ENCODE measurements around the gene CEACAM20. TPM values are rescaled to one million over a fixed set of nuclear protein-coding genes. Genes with fewer than 3 reads are reported as not detected.
A peak's percentile ranks its signal among the peaks of the same experiment; 100 is the strongest.

The CEACAM20 gene
- total and polyA plus RNA-seq, 2 of the 13 experiments (the other 11 are each of a cell fraction or from before 2014, with no cell fraction given), result 0.04 TPM; not detected in 1

GRCh38 chr19:44571830-44572580 lies 42.5 kb upstream of the CEACAM20 start (continued):
- TF ChIP-seq ZNF292 (CRISPR knock-in tag; IDR thresholded peaks at IDR 0.05; ENCODE audit: borderline replicate concordance, low read depth), result no peak

- Histone ChIP-seq H4K20me1 (ENCODE audit: insufficient read depth, low read length) (no peaks in the 10 kb centered on the region), H3K9ac (ENCODE audit: insufficient read depth, low read depth, low read length) (no peak overlapping the region), H3K9me3 (ENCODE audit: low read length) (no peaks in the 10 kb centered on the region), H3K27me3 (ENCODE audit: control insufficient read depth in 1 of 2, insufficient read depth in 2 of 2, low read length in 2 of 2) (no peaks in the 10 kb centered on the region), H3K4me1 (ENCODE audit: insufficient read depth, low read length) (peaks cover 32% of the 10 kb centered on the region), H3K36me3 (replicated peaks in 1 of 2; ENCODE audit: control insufficient read depth in 1 of 2, insufficient read depth in 2 of 2, low read length in 2 of 2) (no peaks in the 10 kb centered on the region), H3K27ac (ENCODE audit: extremely low read length, insufficient read depth, low read length) (peak overlapping the region; percentile 55), H3K4me2 (ENCODE audit: low read depth, low read length) (peak overlapping the region; percentile 78), H3K79me2 (ENCODE audit: insufficient read depth, low read length) (no peaks in the 10 kb centered on the region), H3K4me3 (replicated peaks in 1 of 3; ENCODE audit: insufficient read depth in 1 of 3, low read depth in 2 of 3, low read length in 3 of 3) (peak overlapping the region; percentile 40 to 60 (median 49); a peak in 5 of 6 replicates), H2AFZ (ENCODE audit: low read length) (no peak overlapping the region)
- ChIA-PET CTCF (ENCODE audit: low intra/inter-chr PET ratio, low total read pairs) (interaction anchor here (0.8 to 3.0 kb wide), 4 partner anchors 12 to 200 kb away, joined by 3 to 45 read pairs (median 4); no protein-coding TSS in a partner anchor), POLR2A (interaction anchor here (0.5 to 2.4 kb wide), 16 partner anchors 9 to 811 kb away, joined by 3 to 22 read pairs (median 4); partner anchors contain the start of genes IGSF23 and PVR)
- DNase-seq (ENCODE audit: low spot score) (peak; percentile 80), ATAC-seq (peak; percentile 90), FAIRE-seq (peak; percentile 98)
- intact Hi-C loops (cut with micrococcal nuclease; ENCODE audit: unreplicated experiment), result loop anchor here (1.0 to 5.0 kb wide), 2 partner anchors 86 to 201 kb away; no protein-coding TSS in a partner anchor
- in situ Hi-C loops (cut with HindIII; ENCODE audit: extremely low pct_ligation_motif_present, low pct_unique_long_range_greater_than_20kb), result loop anchor here (5.0 to 10.0 kb wide), 2 partner anchors 86 to 204 kb away; partner anchors contain the start of gene CBLC
- WGBS (ENCODE audit: low lambda C conversion rate), result 0% methylated on average over 13 of the region's 13 CpGs
- no TSS peak for BruUV-seq (replicated peaks)
- TF ChIP-seq ZGPAT (CRISPR knock-in tag; IDR thresholded peaks at IDR 0.05), result peak; percentile 32; the same call in 1 of the 2 replicates
- peak; percentile 30; the same call in 1 of the 2 replicates for TF ChIP-seq FOXJ3 (CRISPR knock-in tag; IDR thresholded peaks at IDR 0.05; ENCODE audit: borderline replicate concordance)
- no peak for TF ChIP-seq ZFP36L1 (CRISPR knock-in tag; IDR thresholded peaks at IDR 0.05)
- no peak for TF ChIP-seq ZFP36 (IDR thresholded peaks at IDR 0.05; ENCODE audit: borderline replicate concordance, low read depth, low read length, partially characterized antibody)
- TF ChIP-seq ZNF546 (CRISPR knock-in tag; conservative IDR thresholded peaks at IDR 0.05), result no peak
- TF ChIP-seq ZNF761 (CRISPR knock-in tag; conservative IDR thresholded peaks at IDR 0.05), result no peak
- TF ChIP-seq GATAD2A (CRISPR knock-in tag; IDR thresholded peaks at IDR 0.05), result peak; percentile 81
- TF ChIP-seq ARID4A (CRISPR knock-in tag; IDR thresholded peaks at IDR 0.05; ENCODE audit: borderline replicate concordance), result peak; percentile 36; the same call in 1 of the 2 replicates
- no peak for TF ChIP-seq CBX2 (IDR thresholded peaks at IDR 0.05; ENCODE audit: low read depth, low read length)
- no peak for TF ChIP-seq CBX2 (CRISPR knock-in tag; IDR thresholded peaks at IDR 0.05; ENCODE audit: low read depth)
- no peak for TF ChIP-seq ZNF567 (CRISPR knock-in tag; IDR thresholded peaks at IDR 0.05; ENCODE audit: borderline replicate concordance)
Measured at GRCh38 chr19:44570984-44571684, 41.7 kb upstream of the CEACAM20 start.

All from HepG2 (cell line).